K562 (cell line): Measurements from ENCODE around the gene TAF10. TPM values are rescaled to one million over a fixed set of nuclear protein-coding genes. Genes with fewer than 3 reads are reported as not detected.

Experiments used
- ATAC-seq: fragments of 200-7000 bp; cut with Tn5 transposase; 3 replicates; pipeline ENCODE4 v1.9.1; 2020; ENCODE audit warnings: moderate library complexity
- BruUV-seq: library from RNA; stranded (reverse); fragments of 400-500 nt; replicated peaks from 2 replicates; lab custom pipeline; 2021; lab: Mats Ljungman, UMichigan
- CTCF ChIA-PET: fragments of 300-600 bp; formaldehyde crosslinking; extraction: SDS; loops from one replicate; lab custom pipeline; 2021; ENCODE audit warnings: low intra/inter-chr PET ratio; lab: Yijun Ruan, JAX
- POLR2A ChIA-PET: fragments of 300-600, 350-650 bp; sonication (Branson Sonifier 250); formaldehyde crosslinking; extraction: SDS; loops from one replicate; lab custom pipeline; 2021; ENCODE audit warnings: antibody characterized with exemption, inconsistent platforms; lab: Yijun Ruan, JAX
- DNase-seq, 4 experiments: peaks; one replicate each; pipeline versions ENCODE4 v3.0.0 to v3.0.0-alpha.2; 2011 to 2018; ENCODE audit warnings: low spot score in 3 of 4, mixed read lengths in 3 of 4; ENCODE audit errors: extremely low read depth in 1 of 4
- FAIRE-seq: peaks from 2 replicates; lab custom pipeline; 2011; peaks lifted over from hg19 to GRCh38; lab: Jason Lieb, UNC
- H2AFZ ChIP-seq: 2 replicates; pipeline ENCODE4 v1.6.0; 2011; ENCODE audit warnings: low read depth, low read length, control low read depth, inconsistent platforms
- H3K27ac ChIP-seq: fragments of 200-600 bp; 3 replicates; pipeline ENCODE4 v1.8.0; 2011; ENCODE audit warnings: low read depth, mild to moderate bottlenecking, control low read depth, inconsistent platforms, low read length, moderate library complexity, mixed read lengths; ENCODE audit errors: extremely low read depth
- H3K27me3 ChIP-seq, 2 experiments: fragments of 300-600 bp in 1 of 2; 2 replicates in 1 of 2; 3 replicates in 1 of 2; pipeline versions ENCODE4 v1.6.0 to v1.8.0; 2011; ENCODE audit warnings: inconsistent platforms in 2 of 2, low read length in 2 of 2, mild to moderate bottlenecking in 1 of 2, mixed read lengths in 1 of 2, moderate library complexity in 1 of 2; ENCODE audit not compliant: control insufficient read depth in 2 of 2, insufficient read depth in 2 of 2
- H3K36me3 ChIP-seq: fragments of 300-600 bp; 3 replicates; pipeline ENCODE4 v1.8.0; 2011; ENCODE audit warnings: mild to moderate bottlenecking, low read length, inconsistent platforms; ENCODE audit not compliant: control insufficient read depth, insufficient read depth
- H3K4me1 ChIP-seq, 2 experiments: fragments of 200-600 bp in 1 of 2; replicated peaks in 1 of 2; 2 replicates in 1 of 2; 3 replicates in 1 of 2; pipeline versions ENCODE4 v1.5.1 to v1.8.0; 2011; ENCODE audit warnings: inconsistent platforms in 2 of 2, low read length in 2 of 2, mild to moderate bottlenecking in 1 of 2, mixed read lengths in 1 of 2, moderate library complexity in 1 of 2; ENCODE audit not compliant: control insufficient read depth in 2 of 2, insufficient read depth in 2 of 2
- H3K4me2 ChIP-seq: 2 replicates; pipeline ENCODE4 v1.6.1; 2011; ENCODE audit warnings: low read length, control low read depth, inconsistent platforms, mixed read lengths; ENCODE audit not compliant: insufficient read depth
- H3K4me3 ChIP-seq: fragments of 200-600 bp; sonication (generic), shearing (Covaris generic); 2 replicates; pipeline ENCODE4 v1.5.1; 2016; ENCODE audit warnings: control low read depth, inconsistent platforms
- H3K79me2 ChIP-seq: fragments of 200-600 bp; 3 replicates; pipeline ENCODE4 v1.8.0; 2011; ENCODE audit warnings: low read length, inconsistent platforms; ENCODE audit not compliant: control insufficient read depth, insufficient read depth
- H3K9ac ChIP-seq, 2 experiments: 2 replicates each; pipeline versions ENCODE4 v1.6.0 to v1.6.1; 2011; ENCODE audit warnings: low read depth in 2 of 2, low read length in 2 of 2, control low read depth in 1 of 2, inconsistent platforms in 1 of 2, mild to moderate bottlenecking in 1 of 2, mixed read lengths in 1 of 2; ENCODE audit not compliant: insufficient read depth in 1 of 2
- H3K9me1 ChIP-seq: one replicate; pipeline ENCODE4 v1.6.0; 2011; ENCODE audit warnings: inconsistent platforms, mild to moderate bottlenecking, low read length, moderate library complexity; ENCODE audit not compliant: control insufficient read depth, insufficient read depth
- H3K9me3 ChIP-seq: replicated peaks from 2 replicates; pipeline ENCODE4 v1.5.1; 2011; ENCODE audit warnings: low read depth, low read length, inconsistent platforms; ENCODE audit not compliant: control insufficient read depth, insufficient read depth
- H4K20me1 ChIP-seq: replicated peaks from 2 replicates; pipeline ENCODE4 v1.6.1; 2011; ENCODE audit warnings: low read length, inconsistent platforms, mixed read lengths; ENCODE audit not compliant: control insufficient read depth, insufficient read depth
- L3MBTL2 ChIP-seq: fragments of 450-650 bp; IDR thresholded peaks from 2 replicates; pipeline ENCODE4 v1.6.1; 2016; ENCODE audit warnings: mild to moderate bottlenecking, moderate library complexity
- MCM3 ChIP-seq: fragments of 450-650 bp; IDR thresholded peaks from 2 replicates; pipeline ENCODE4 v1.6.1; 2016
- NFIC ChIP-seq: fragments of 450-650 bp; IDR thresholded peaks from 2 replicates; pipeline ENCODE4 v1.6.1; 2017; ENCODE audit warnings: mild to moderate bottlenecking, inconsistent platforms
- POLR2G ChIP-seq: fragments of 200-400 bp; formaldehyde crosslinking; IDR thresholded peaks from 2 replicates; pipeline ENCODE4 v1.6.1; 2017; ENCODE audit warnings: low read depth, mild to moderate bottlenecking, antibody characterized with exemption, low read length, moderate library complexity
- RBFOX2 ChIP-seq: fragments of 200-400 bp; formaldehyde crosslinking; IDR thresholded peaks from 2 replicates; pipeline ENCODE4 v1.6.1; 2017; ENCODE audit warnings: low read depth, mild to moderate bottlenecking, low read length, moderate library complexity
- RBM17 ChIP-seq: fragments of 200-400 bp; formaldehyde crosslinking; IDR thresholded peaks from 2 replicates; pipeline ENCODE4 v1.6.1; 2017; ENCODE audit warnings: low read depth, mild to moderate bottlenecking, low read length, borderline replicate concordance
- WGBS: fragments of 100-300 bp; shearing (Covaris generic); methylation state at CpG from one replicate; pipeline ENCODE4 v1.1.6; 2016; ENCODE audit warnings: low coverage, mixed read lengths; ENCODE audit not compliant: insufficient coverage; ENCODE audit errors: missing lambda C conversion rate; 5-methylcytosine and 5-hydroxymethylcytosine counted together
- in situ Hi-C: fragments of 300-500 bp; cut with MboI; formaldehyde crosslinking; loops from 4 replicates; pipeline ENCODE4 v1.15.0; 2018; ENCODE audit warnings: inconsistent platforms, mixed read lengths
- intact Hi-C: fragments of 100-400 bp; cut with micrococcal nuclease; formaldehyde crosslinking; loops from 2 replicates; pipeline ENCODE4 v1.14.2; 2022
- polyA plus RNA-seq, 8 experiments: library from polyadenylated mRNA; depleted of rRNA in 4 of 8; stranded (reverse) in 5 of 8; unstranded in 3 of 8; fragments of >200 nt; fragmentation: Nextera tagmentation in 2 of 8; fragmentation: Illumina TruSeq in 1 of 8; extraction: Ambion mirVana in 2 of 8; extraction: Trizol in 1 of 8; gene quantifications; 2 replicates each; pipeline versions ENCODE4 v1.2.1 to v1.2.3, GENCODE V29; 2011 to 2014; ENCODE audit warnings: inconsistent platforms in 1 of 8, missing spikeins in 1 of 8
- total RNA-seq, 7 experiments: library from RNA; depleted of rRNA in 6 of 7; stranded (reverse); fragments of >200 nt in 6 of 7; fragmentation: Illumina TruSeq in 2 of 7; extraction: Trizol in 2 of 7; gene quantifications; 2 replicates each; pipeline versions ENCODE4 v1.2.1 to v1.2.3, GENCODE V29; 2011 to 2021; ENCODE audit warnings: low replicate concordance in 1 of 7
- TF ChIP-seq, protein P1 (sequence below), 2 experiments: fragments of 250-450 bp in 1 of 2; fragments of 450-650 bp in 1 of 2; sonication (Bioruptor Pico) in 1 of 2; IDR thresholded peaks; 2 replicates each; pipeline versions ENCODE4 v1.6.1 to v1.8.0; 2016 to 2021; ENCODE audit warnings: mild to moderate bottlenecking in 2 of 2, moderate library complexity in 2 of 2, missing compliant biosample characterization in 1 of 2, missing genetic modification characterization in 1 of 2

The TAF10 gene
- total and polyA plus RNA-seq, 9 of the 15 experiments (the other 6 are each of a cell fraction or from before 2014, with no cell fraction given), result 19.5 to 197 (median 121) TPM

DNA sequence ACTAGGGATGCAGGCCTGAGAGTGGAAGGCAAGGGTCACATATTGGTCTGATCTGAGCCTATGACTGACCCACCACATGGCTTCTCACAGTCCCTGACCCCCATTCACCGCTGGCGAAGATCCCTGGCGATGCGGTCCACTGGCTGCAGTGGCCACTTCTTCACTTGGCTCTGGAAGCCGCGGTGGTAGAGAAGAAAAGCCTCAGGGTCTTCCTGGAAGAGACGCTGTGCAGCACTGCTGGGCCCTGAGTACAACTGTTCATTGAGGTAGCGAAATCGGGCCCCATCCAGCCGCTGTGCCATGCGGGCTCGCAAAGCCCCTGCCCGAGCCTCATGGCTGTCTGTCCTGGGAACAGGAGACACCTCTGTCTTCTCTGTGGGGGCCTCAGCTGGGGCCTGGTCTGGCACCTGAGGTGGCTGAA, 11.0 kb downstream of the TAF10 start:
- ATAC-seq (no peak), DNase-seq (no peak), FAIRE-seq (no peak)
- BruUV-seq, result no TSS peak
- Histone ChIP-seq H3K9me1 (peaks cover 10% of the 10 kb centered on the region), H3K36me3 (peaks cover 67% of the 10 kb centered on the region), H3K27me3 (no peaks in the 10 kb centered on the region), H3K9ac (peak overlapping the region in 1 of 2 experiments; percentile 75; a peak in 2 of 4 replicates), H3K27ac (no peak overlapping the region), H3K79me2 (peaks cover 75% of the 10 kb centered on the region), H3K9me3 (no peaks in the 10 kb centered on the region), H3K4me3 (no peak overlapping the region), H4K20me1 (no peaks in the 10 kb centered on the region), H2AFZ (no peak overlapping the region), H3K4me1 (peaks cover 15 to 18% of the 10 kb centered on the region in 2 experiments; a peak in 4 of 5 replicates), H3K4me2 (no peak overlapping the region)
- 98% methylated on average over 13 of the region's 13 CpGs for WGBS
- ChIA-PET POLR2A (no interaction called here), CTCF (no interaction called here)
- in situ Hi-C loops, result no loop called here
- TF ChIP-seq RBFOX2 (peak; percentile 58), POLR2G (peak; percentile 36; the same call in 1 of the 2 replicates), MCM3 (no peak)
- intact Hi-C loops, result loop anchor here (5.0 kb wide), 1 partner anchor 66 kb away; no protein-coding TSS in a partner anchor

DNA sequence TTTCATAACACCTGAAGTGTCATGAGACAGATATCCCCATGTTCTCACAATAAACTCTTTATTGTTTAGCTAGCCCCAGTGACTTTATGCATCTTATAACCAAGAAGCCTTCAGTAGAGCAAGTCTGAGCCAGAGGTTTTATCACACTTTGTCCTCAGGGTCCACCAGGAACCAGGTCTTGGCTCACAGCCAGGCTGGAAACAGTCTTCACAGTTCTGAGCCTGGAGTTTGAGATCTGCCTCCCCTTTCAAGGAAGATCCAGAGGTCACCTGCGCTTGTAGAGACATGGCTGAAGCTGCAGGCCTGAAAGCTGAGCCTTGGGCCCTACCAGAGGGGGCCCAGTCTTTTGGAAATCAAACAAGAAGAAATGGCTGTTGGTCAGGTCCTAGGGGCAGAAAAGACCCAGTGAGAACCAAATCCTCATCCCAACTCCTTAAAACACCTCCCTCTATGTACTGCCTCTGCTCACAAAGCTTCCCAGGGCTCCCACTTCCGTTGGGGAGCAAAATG, 12.1 kb downstream of the TAF10 start:
- Histone ChIP-seq H2AFZ (no peak overlapping the region), H3K36me3 (peaks cover 74% of the 10 kb centered on the region), H4K20me1 (no peaks in the 10 kb centered on the region), H3K79me2 (peaks cover 65% of the 10 kb centered on the region), H3K27me3 (no peaks in the 10 kb centered on the region), H3K27ac (no peak overlapping the region), H3K9me3 (no peaks in the 10 kb centered on the region), H3K9me1 (peaks cover 10% of the 10 kb centered on the region), H3K9ac (no peak overlapping the region; a peak in 1 of 4 replicates), H3K4me2 (no peak overlapping the region), H3K4me1 (peaks cover 14 to 18% of the 10 kb centered on the region in 2 experiments; a peak in 4 of 5 replicates), H3K4me3 (no peak overlapping the region)
- WGBS, result 62% methylated on average over 2 of the region's 2 CpGs
- BruUV-seq, result no TSS peak
- no peak for DNase-seq
- no peak for FAIRE-seq
- ChIA-PET CTCF (no interaction called here), POLR2A (interaction anchor here (1.2 to 2.1 kb wide), 3 partner anchors 18 to 39 kb away, joined by 3 to 6 read pairs (median 6); partner anchors contain the start of gene TPP1)
- in situ Hi-C loops, result no loop called here
- TF ChIP-seq NFIC, result peak; percentile 79
- no peak for TF ChIP-seq RBM17
- no peak for TF ChIP-seq L3MBTL2
- TF ChIP-seq, protein P1, sequence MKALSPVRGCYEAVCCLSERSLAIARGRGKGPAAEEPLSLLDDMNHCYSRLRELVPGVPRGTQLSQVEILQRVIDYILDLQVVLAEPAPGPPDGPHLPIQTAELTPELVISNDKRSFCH (CRISPR knock-in tag; IDR thresholded peaks at IDR 0.05), result no peak
- TF ChIP-seq, protein P1 (tag; IDR thresholded peaks at IDR 0.05), result no peak
- ATAC-seq, result no peak
- intact Hi-C loops, result loop anchor here (5.0 kb wide), 1 partner anchor 67 kb away; no protein-coding TSS in a partner anchor
